ENCODE measurements around the gene NXT2.
"Not testable (repeated sequence)": the region's sequence is repeated elsewhere in the genome, so short reads cannot be mapped to it uniquely, and the experiment has no call there.

The NXT2 gene

GRCh38 chrX:109536439-109537323, at the start of gene NXT2:
Gene NXT2, plus strand, starts transcription at chrX:109536844. Its CDS starts 163 bp downstream, at chrX:109537007.
- peak; percentile 79 for DNase-seq

- DNase-seq, result no peak
Measured at GRCh38 chrX:109487640-109488039, 49.0 kb upstream of the NXT2 start.

DNA sequence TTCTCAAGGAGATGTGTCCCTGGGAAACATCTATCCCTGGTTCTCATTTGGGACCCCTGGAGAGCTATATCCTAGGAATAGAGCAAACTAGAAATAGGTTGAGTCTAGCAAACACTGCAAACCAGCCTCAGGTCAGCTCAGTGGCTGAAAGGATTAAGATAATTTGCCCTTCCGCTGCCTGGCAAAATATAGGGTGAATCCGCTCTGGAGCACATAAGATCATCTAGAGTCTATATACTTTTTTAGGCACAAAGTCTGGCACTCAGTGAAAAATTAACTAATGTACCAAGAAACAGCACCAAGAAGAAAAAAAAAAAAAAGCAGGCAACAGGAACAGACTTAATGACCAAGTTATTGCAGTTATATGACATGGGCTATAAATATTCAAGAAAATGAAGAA, 47.5 kb upstream of the NXT2 start:
- DNase-seq, result no peak

GRCh38 chrX:109498434-109498833, 38.2 kb upstream of the NXT2 start:
- DNase-seq, result no peak

DNA sequence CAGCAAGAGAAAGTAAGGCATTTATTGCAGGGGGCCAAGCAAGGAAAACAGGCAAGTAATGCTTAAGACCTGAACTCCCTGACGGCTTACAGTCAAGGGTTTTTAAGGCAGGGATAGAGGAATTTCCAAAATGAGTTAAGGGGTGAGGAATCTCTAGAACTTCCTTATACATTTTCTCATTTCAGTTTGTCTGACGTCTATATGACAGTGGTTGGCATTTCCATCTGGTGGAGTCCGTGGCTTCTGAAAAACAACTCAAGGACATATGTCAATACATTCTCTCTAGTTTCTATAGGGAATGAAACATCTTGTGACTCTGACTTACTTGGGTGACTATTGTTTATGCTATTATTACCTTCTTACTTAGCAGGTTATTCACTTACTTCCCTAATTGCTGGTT, 35.5 kb upstream of the NXT2 start:
- DNase-seq, result no peak

DNA sequence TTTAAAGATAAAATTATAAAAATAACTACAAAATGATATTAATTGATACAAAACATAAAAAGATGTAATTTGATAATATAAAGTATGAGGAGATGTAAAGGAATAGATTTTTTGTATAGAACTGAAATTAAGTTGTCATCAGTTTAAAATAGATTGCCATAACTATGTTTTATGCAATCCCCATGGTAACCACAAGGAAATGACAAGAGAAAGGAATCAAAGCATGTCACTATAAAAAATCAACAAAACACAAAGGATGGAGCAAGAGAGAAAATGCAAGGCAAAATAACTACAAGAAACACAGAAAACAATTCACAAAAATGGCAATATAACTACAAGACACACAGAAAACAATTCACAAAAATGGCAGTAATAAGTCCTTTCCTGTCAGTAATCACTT, 27.7 kb upstream of the NXT2 start:
- DNase-seq, result no peak

- DNase-seq, result no peak
Measured at GRCh38 chrX:109511113-109511512, 25.5 kb upstream of the NXT2 start.

GRCh38 chrX:109519001-109519400, 17.6 kb upstream of the NXT2 start:
- no peak for DNase-seq

DNA sequence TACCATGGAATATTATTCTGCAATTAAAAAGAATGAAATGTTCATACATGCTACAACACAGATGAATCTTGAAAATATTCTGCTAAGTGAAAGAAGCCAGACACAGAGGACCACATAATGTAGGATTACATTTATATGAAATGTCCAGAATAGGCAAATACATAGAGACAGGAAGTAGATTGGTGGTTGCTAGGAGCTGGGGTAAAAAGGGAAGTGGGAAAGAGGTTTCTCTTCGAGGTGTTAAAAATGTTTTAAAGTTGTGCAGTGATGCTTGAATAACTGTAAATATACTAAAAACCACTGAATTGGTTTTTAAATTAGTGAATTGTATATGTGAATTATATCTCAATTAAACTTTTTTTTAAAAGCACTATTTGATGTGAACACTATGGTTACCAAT, 3.6 kb upstream of the NXT2 start:
- DNase-seq, result no peak

DNA sequence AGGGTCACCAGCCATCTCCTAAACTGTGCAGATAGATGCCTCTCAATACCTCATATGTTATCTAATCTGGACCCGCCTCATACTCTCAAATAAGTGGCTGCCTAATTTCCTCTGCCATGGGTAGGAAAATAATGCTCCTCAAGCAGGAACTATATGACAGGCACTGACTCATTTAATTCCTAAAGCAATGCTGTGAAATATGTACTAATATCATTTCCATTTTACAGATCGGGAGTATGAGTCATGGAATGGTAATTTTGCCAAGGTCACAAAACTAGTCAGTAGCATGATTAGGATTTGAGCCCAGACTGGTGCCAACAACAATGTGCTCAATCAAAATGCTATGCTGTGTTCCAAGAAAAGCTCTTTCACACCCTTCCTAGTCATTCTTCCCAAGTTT, 3.0 kb upstream of the NXT2 start:
- DNase-seq, result no peak

- no peak for DNase-seq
Measured at GRCh38 chrX:109534933-109535332, 1.7 kb upstream of the NXT2 start.

- DNase-seq, result no peak
Measured at GRCh38 chrX:109535578-109535977, 1.1 kb upstream of the NXT2 start.

DNA sequence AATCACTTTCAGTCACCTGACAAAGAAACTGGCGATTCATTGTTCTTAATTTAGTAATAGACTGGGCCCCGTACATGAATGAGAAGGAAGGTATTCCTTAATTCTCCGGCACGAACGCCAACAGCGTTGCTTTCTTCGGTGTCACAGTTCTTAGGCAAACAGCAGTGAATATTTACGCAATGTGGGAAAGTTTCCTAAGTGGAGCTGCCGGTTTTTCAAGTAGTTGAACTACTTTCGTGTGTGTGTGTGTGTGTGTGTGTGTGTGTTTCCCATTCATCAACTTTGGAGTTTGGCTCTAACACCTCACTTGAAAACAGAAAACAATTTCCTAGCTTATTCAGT, 651 bp downstream of the NXT2 start:
- DNase-seq, result no peak

DNA sequence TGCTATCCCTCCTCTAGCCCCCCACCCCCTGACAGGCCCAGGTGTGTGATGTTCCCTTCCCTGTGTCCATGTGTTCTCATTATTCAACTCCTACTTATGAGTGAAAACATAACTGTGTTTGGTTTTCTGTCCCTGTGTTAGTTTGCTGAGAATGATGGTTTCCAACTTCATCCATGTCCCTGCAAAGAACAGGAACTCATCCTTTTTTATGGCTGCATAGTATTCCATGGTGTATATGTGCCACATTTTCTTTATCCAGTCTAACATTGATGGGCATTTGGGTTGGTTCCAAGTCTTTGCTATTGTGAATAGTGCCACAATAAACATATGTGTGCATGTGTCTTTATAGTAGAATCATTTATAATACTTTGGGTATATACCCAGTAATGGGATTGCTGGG, 2.4 kb downstream of the NXT2 start:
- not testable (repeated sequence) for DNase-seq

- DNase-seq, result no peak
Measured at GRCh38 chrX:109553862-109554261, 17.2 kb downstream of the NXT2 start.

GRCh38 chrX:109576083-109576482, 39.4 kb downstream of the NXT2 start:
- not testable (repeated sequence) for DNase-seq

- no peak for DNase-seq
Measured at GRCh38 chrX:109577055-109577454, 40.4 kb downstream of the NXT2 start.

- no peak for DNase-seq
Measured at GRCh38 chrX:109578916-109579315, 42.3 kb downstream of the NXT2 start.

GRCh38 chrX:109585488-109585887, 48.8 kb downstream of the NXT2 start:
- DNase-seq, result no peak

DNA sequence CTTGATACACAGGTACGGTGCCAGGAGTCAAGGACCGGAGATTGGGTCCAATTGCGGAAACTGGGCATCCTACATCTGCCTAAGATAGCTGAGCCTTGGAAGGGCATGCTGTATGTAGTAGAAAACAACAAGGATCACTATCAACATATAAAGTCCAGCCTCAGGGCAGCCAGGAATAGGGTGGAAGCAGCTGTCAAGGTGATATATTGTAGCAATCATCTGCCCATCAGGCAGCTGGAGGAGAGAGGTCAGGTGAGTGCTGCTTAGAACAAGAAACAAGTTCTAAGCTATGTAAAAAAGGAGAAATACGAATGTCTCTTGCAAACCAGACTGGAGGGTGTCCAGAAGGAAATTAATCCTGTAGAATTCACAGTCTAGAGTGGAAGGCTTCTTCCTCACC, 53.5 kb downstream of the NXT2 start:
- DNase-seq, result no peak
